H1 (cell line): ENCODE results near the gene DES. TPM values are rescaled to one million over a fixed set of nuclear protein-coding genes. Genes with fewer than 3 reads are reported as not detected.
A peak's percentile ranks its signal among the peaks of the same experiment; 100 is the strongest.

Experiments
- CTCF ChIA-PET: fragments of 300-600 bp; sonication (Branson Sonifier 250); formaldehyde crosslinking; loops from one replicate; lab custom pipeline; 2021; ENCODE audit not compliant: partially characterized antibody; lab: Charles Lee
- POLR2A ChIA-PET: fragments of 300-600 bp; sonication (Branson Sonifier 250); formaldehyde crosslinking; loops from one replicate; lab custom pipeline; 2021; ENCODE audit warnings: inconsistent platforms; ENCODE audit not compliant: partially characterized antibody; lab: Charles Lee
- DNase-seq, 2 experiments: peaks; one replicate each; pipeline versions ENCODE4 v3.0.0 to v3.0.0-alpha.2; 2010 to 2022; ENCODE audit warnings: low spot score in 2 of 2, low read depth in 1 of 2, mixed read lengths in 1 of 2
- FAIRE-seq: peaks from 2 replicates; lab custom pipeline; 2011; peaks lifted over from hg19 to GRCh38; lab: Jason Lieb, UNC
- H2AFZ ChIP-seq: 2 replicates; pipeline ENCODE4 v1.8.1; 2012; ENCODE audit warnings: low read length, inconsistent platforms
- H2AK5ac ChIP-seq: 2 replicates; pipeline ENCODE4 v1.6.1; 2013; ENCODE audit warnings: low read depth, low read length
- H2BK120ac ChIP-seq: replicated peaks from 2 replicates; pipeline ENCODE3; 2013; ENCODE audit warnings: low read depth, low read length, inconsistent platforms
- H2BK12ac ChIP-seq: 2 replicates; pipeline ENCODE4 v1.6.1; 2013; ENCODE audit warnings: low read depth, low read length
- H2BK15ac ChIP-seq: 2 replicates; pipeline ENCODE4 v1.6.1; 2013; ENCODE audit warnings: low read length
- H2BK20ac ChIP-seq: 2 replicates; pipeline ENCODE4 v1.6.1; 2013; ENCODE audit warnings: low read length
- H2BK5ac ChIP-seq: 2 replicates; pipeline ENCODE4 v1.6.1; 2013; ENCODE audit warnings: low read depth, low read length
- H3K14ac ChIP-seq: 2 replicates; pipeline ENCODE4 v1.6.1; 2013; ENCODE audit warnings: inconsistent platforms; ENCODE audit not compliant: insufficient read length
- H3K18ac ChIP-seq: 2 replicates; pipeline ENCODE4 v1.6.1; 2013; ENCODE audit warnings: low read length; ENCODE audit errors: extremely low read depth
- H3K23ac ChIP-seq: 2 replicates; pipeline ENCODE4 v1.6.1; 2013; ENCODE audit warnings: inconsistent platforms; ENCODE audit not compliant: insufficient read length
- H3K23me2 ChIP-seq: 2 replicates; pipeline ENCODE4 v1.6.1; 2013; ENCODE audit warnings: low read depth, low read length
- H3K27ac ChIP-seq: 2 replicates; pipeline ENCODE4 v1.6.1; 2011; ENCODE audit warnings: low read depth, low read length, inconsistent platforms
- H3K27me3 ChIP-seq, 4 experiments: replicated peaks in 1 of 4; 1 replicate in 1 of 4; 2 replicates in 3 of 4; pipeline versions ENCODE4 v1.6.1 to v1.8.1; 2011 to 2013; ENCODE audit warnings: low read length in 3 of 4, mild to moderate bottlenecking in 3 of 4, inconsistent platforms in 2 of 4, mixed read lengths in 2 of 4, moderate library complexity in 1 of 4; ENCODE audit not compliant: control insufficient read depth in 3 of 4, insufficient read depth in 3 of 4; ENCODE audit errors: extremely low read depth in 1 of 4
- H3K36me3 ChIP-seq, 4 experiments: 2 replicates each; pipeline versions ENCODE4 v1.6.1 to v1.8.1; 2011 to 2013; ENCODE audit warnings: mild to moderate bottlenecking in 4 of 4, low read length in 3 of 4, moderate library complexity in 2 of 4, control low read depth in 1 of 4, inconsistent platforms in 1 of 4; ENCODE audit not compliant: insufficient read depth in 4 of 4, control insufficient read depth in 2 of 4
- H3K4ac ChIP-seq: replicated peaks from 2 replicates; pipeline ENCODE3; 2013; ENCODE audit warnings: low read length, low read depth, mixed read lengths, inconsistent platforms; ENCODE audit not compliant: insufficient read length
- H3K4me1 ChIP-seq, 4 experiments: replicated peaks in 1 of 4; 1 replicate in 1 of 4; 2 replicates in 3 of 4; pipeline versions ENCODE4 v1.6.1 to v1.8.1; 2011 to 2013; ENCODE audit warnings: low read length in 3 of 4, inconsistent platforms in 2 of 4, mixed read lengths in 1 of 4; ENCODE audit not compliant: insufficient read depth in 4 of 4, control insufficient read depth in 3 of 4
- H3K4me2 ChIP-seq, 2 experiments: 2 replicates each; pipeline versions ENCODE4 v1.6.1 to v1.8.1; 2011 to 2013; ENCODE audit warnings: low read depth in 2 of 2, low read length in 2 of 2, control low read depth in 1 of 2, inconsistent platforms in 1 of 2, mild to moderate bottlenecking in 1 of 2; ENCODE audit not compliant: insufficient read depth in 1 of 2
- H3K4me3 ChIP-seq, 4 experiments: fragments of 200-600, 300-600 bp in 1 of 4; sonication (generic), shearing (Covaris generic), sonication (Bioruptor Twin) in 1 of 4; 2 replicates each; pipeline versions ENCODE4 v1.5.1 to v1.8.1; 2011 to 2016; ENCODE audit warnings: low read length in 4 of 4, low read depth in 3 of 4, control low read depth in 2 of 4, inconsistent platforms in 2 of 4, mild to moderate bottlenecking in 2 of 4, mixed read lengths in 1 of 4, moderate library complexity in 1 of 4; ENCODE audit not compliant: insufficient read depth in 2 of 4; ENCODE audit errors: extremely low read depth in 1 of 4
- H3K56ac ChIP-seq: replicated peaks from 2 replicates; pipeline ENCODE3; 2013; ENCODE audit warnings: low read depth, mild to moderate bottlenecking, mixed read lengths, low read length, inconsistent platforms; ENCODE audit not compliant: insufficient read length
- H3K79me1 ChIP-seq: 2 replicates; pipeline ENCODE4 v1.6.1; 2013; ENCODE audit warnings: low read depth, low read length, control low read depth
- H3K79me2 ChIP-seq, 2 experiments: 2 replicates each; pipeline versions ENCODE4 v1.6.1 to v1.8.1; 2012 to 2013; ENCODE audit warnings: low read length in 2 of 2, mild to moderate bottlenecking in 2 of 2, inconsistent platforms in 1 of 2; ENCODE audit not compliant: insufficient read depth in 2 of 2, control insufficient read depth in 1 of 2
- H3K9ac ChIP-seq, 4 experiments: replicated peaks in 1 of 4; 1 replicate in 1 of 4; 2 replicates in 3 of 4; pipeline versions ENCODE4 v1.6.1 to v1.8.1; 2011 to 2013; ENCODE audit warnings: low read depth in 3 of 4, low read length in 3 of 4, control low read depth in 2 of 4, mild to moderate bottlenecking in 2 of 4, moderate library complexity in 2 of 4, inconsistent platforms in 1 of 4; ENCODE audit errors: extremely low read depth in 1 of 4
- H3K9me3 ChIP-seq, 2 experiments: 2 replicates each; pipeline versions ENCODE4 v1.6.1 to v1.8.1; 2012 to 2013; ENCODE audit warnings: mild to moderate bottlenecking in 2 of 2, moderate library complexity in 2 of 2, control low read depth in 1 of 2, inconsistent platforms in 1 of 2, low read depth in 1 of 2, low read length in 1 of 2, mixed read lengths in 1 of 2; ENCODE audit not compliant: insufficient read depth in 2 of 2
- H4K20me1 ChIP-seq, 2 experiments: replicated peaks in 1 of 2; 2 replicates each; pipeline versions ENCODE3 to v1.8.1; 2011 to 2013; ENCODE audit warnings: inconsistent platforms in 2 of 2, low read length in 2 of 2, mild to moderate bottlenecking in 1 of 2; ENCODE audit not compliant: insufficient read depth in 2 of 2, control insufficient read depth in 1 of 2
- H4K5ac ChIP-seq: 2 replicates; pipeline ENCODE4 v1.6.1; 2013; ENCODE audit warnings: low read length, low read depth, mixed read lengths, inconsistent platforms; ENCODE audit not compliant: insufficient read length
- H4K8ac ChIP-seq: 2 replicates; pipeline ENCODE4 v1.8.0; 2013; ENCODE audit warnings: mild to moderate bottlenecking, moderate library complexity, low read length, inconsistent platforms; ENCODE audit not compliant: insufficient read depth; ENCODE audit errors: extremely low read depth
- H4K91ac ChIP-seq: replicated peaks from 2 replicates; pipeline ENCODE3; 2013; ENCODE audit warnings: low read length, mixed read lengths, inconsistent platforms; ENCODE audit not compliant: insufficient read length
- KDM1A ChIP-seq: fragments of 200-600, 300-600 bp; sonication (generic); IDR thresholded peaks from 2 replicates; pipeline ENCODE4 v1.7.1; 2016; ENCODE audit warnings: mild to moderate bottlenecking, low read length, borderline replicate concordance
- SRF ChIP-seq: IDR thresholded peaks from 2 replicates; pipeline ENCODE4 v1.6.1; 2011; ENCODE audit warnings: mild to moderate bottlenecking, low read depth, low read length, moderate library complexity
- WGBS, 2 experiments: shearing (Covaris generic) in 1 of 2; methylation state at CpG; one replicate each; pipeline versions ENCODE4 v1.1.6 to v1.1.7; 2013 to 2015; ENCODE audit warnings: low lambda C conversion rate in 2 of 2, mixed read lengths in 2 of 2, inconsistent platforms in 1 of 2, low coverage in 1 of 2, missing lambda C conversion rate in 1 of 2; ENCODE audit not compliant: insufficient replicate concordance in 2 of 2, insufficient coverage in 1 of 2, insufficient read length in 1 of 2; ENCODE audit errors: extremely low coverage in 1 of 2, missing lambda C conversion rate in 1 of 2; 5-methylcytosine and 5-hydroxymethylcytosine counted together
- polyA plus RNA-seq, 7 experiments: library from polyadenylated mRNA; depleted of rRNA in 3 of 7; stranded (reverse) in 5 of 7; unstranded in 2 of 7; fragments of >200 nt in 5 of 7; fragments of 200-250 nt in 2 of 7; gene quantifications; 1 replicate in 5 of 7; 2 replicates in 1 of 7; 4 replicates in 1 of 7; pipeline versions ENCODE4 v1.2.1 to v1.2.3, GENCODE V29; 2011 to 2013; ENCODE audit warnings: missing spikeins in 2 of 7, mixed read lengths in 2 of 7
- total RNA-seq: library from RNA; stranded (reverse); fragmentation: NEBNext Ultra II Directional; extraction: Animal tissue kit (Norgen Biotek cat#: 25700); gene quantifications from 2 replicates; pipeline ENCODE4 v1.2.1, GENCODE V29; 2021
- TF ChIP-seq, protein P1 (sequence below): IDR thresholded peaks from 2 replicates; pipeline ENCODE4 v1.6.1; 2012; ENCODE audit warnings: low read length, inconsistent platforms

The DES gene
- total and polyA plus RNA-seq, 2 of the 8 experiments (the other 6 are each of a cell fraction or from before 2014, with no cell fraction given), result 1.8 to 4.3 TPM

GRCh38 chr2:219405958-219406860 lies 12.0 kb upstream of the DES start:
- 0 out of 2 replicates have a peak overlapping the region, but pooled peaks have one; percentile 26 for H2AK5ac ChIP-seq
- no peaks in the 10 kb centered on the region for H3K79me2 ChIP-seq
- peak overlapping the region; percentile 42 for H3K4ac ChIP-seq
- H3K14ac ChIP-seq, result no peak overlapping the region
- H3K56ac ChIP-seq, result no peak overlapping the region
- no peak overlapping the region for H2BK120ac ChIP-seq
- no peak overlapping the region for H4K91ac ChIP-seq
- FAIRE-seq (no peak), DNase-seq (no peak)
- no peak overlapping the region for H2BK15ac ChIP-seq
- H4K5ac ChIP-seq, result no peak overlapping the region
- H4K8ac ChIP-seq, result no peak overlapping the region
- TF ChIP-seq KDM1A (peak; percentile 85; the same call in 1 of the 2 replicates), SRF (no peak)
- TF ChIP-seq, protein P1, sequence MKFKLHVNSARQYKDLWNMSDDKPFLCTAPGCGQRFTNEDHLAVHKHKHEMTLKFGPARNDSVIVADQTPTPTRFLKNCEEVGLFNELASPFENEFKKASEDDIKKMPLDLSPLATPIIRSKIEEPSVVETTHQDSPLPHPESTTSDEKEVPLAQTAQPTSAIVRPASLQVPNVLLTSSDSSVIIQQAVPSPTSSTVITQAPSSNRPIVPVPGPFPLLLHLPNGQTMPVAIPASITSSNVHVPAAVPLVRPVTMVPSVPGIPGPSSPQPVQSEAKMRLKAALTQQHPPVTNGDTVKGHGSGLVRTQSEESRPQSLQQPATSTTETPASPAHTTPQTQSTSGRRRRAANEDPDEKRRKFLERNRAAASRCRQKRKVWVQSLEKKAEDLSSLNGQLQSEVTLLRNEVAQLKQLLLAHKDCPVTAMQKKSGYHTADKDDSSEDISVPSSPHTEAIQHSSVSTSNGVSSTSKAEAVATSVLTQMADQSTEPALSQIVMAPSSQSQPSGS, result no peak
- no peak overlapping the region for H3K4me3 ChIP-seq
- no peak overlapping the region for H3K27ac ChIP-seq
- no peak overlapping the region for H3K18ac ChIP-seq
- no peak overlapping the region for H3K23ac ChIP-seq
- H2BK12ac ChIP-seq, result no peak overlapping the region
- H3K79me1 ChIP-seq, result no peaks in the 10 kb centered on the region
- peaks cover 0 to 2% (median 0%) of the 10 kb centered on the region in 4 experiments; a peak in 1 of 7 replicates for H3K27me3 ChIP-seq
- H3K4me1 ChIP-seq, result peaks cover 0 to 16% (median 6%) of the 10 kb centered on the region in 4 experiments; a peak in 6 of 7 replicates
- H4K20me1 ChIP-seq, result no peaks in the 10 kb centered on the region
- ChIA-PET POLR2A (interaction anchor here (1.0 to 1.2 kb wide), 2 partner anchors 11 to 40 kb away, joined by 3 to 4 read pairs; no protein-coding TSS in a partner anchor), CTCF (interaction anchor here (0.8 to 13.0 kb wide), 15 partner anchors 10 to 120 kb away, joined by 3 to 407 read pairs (median 49); partner anchors contain the start of genes DES, DNPEP, GMPPA and SPEG)
- WGBS, 2 experiments, result 93% methylated on average over 7 of the region's 7 CpGs; no CpG with 5 or more reads in 1 of the 2 experiments
- H2BK20ac ChIP-seq, result no peak overlapping the region
- no peaks in the 10 kb centered on the region for H3K23me2 ChIP-seq
- no peak overlapping the region for H3K4me2 ChIP-seq
- no peaks in the 10 kb centered on the region for H3K9me3 ChIP-seq
- no peaks in the 10 kb centered on the region for H3K36me3 ChIP-seq
- H2AFZ ChIP-seq, result no peak overlapping the region
- no peak overlapping the region for H2BK5ac ChIP-seq
- H3K9ac ChIP-seq, result no peak overlapping the region
